HG02763 (cell line): ENCODE data around the gene EIF3B.
"Not testable (repeated sequence)": the region's sequence is repeated elsewhere in the genome, so short reads cannot be mapped to it uniquely, and the experiment has no call there.

Experiments
- ATAC-seq: cut with Tn5 transposase; IDR thresholded peaks from one replicate; pipeline ENCODE4 v1.9.1; 2021; ENCODE audit warnings: mild to moderate bottlenecking, moderate library complexity; ENCODE audit not compliant: unreplicated experiment

The EIF3B gene

DNA sequence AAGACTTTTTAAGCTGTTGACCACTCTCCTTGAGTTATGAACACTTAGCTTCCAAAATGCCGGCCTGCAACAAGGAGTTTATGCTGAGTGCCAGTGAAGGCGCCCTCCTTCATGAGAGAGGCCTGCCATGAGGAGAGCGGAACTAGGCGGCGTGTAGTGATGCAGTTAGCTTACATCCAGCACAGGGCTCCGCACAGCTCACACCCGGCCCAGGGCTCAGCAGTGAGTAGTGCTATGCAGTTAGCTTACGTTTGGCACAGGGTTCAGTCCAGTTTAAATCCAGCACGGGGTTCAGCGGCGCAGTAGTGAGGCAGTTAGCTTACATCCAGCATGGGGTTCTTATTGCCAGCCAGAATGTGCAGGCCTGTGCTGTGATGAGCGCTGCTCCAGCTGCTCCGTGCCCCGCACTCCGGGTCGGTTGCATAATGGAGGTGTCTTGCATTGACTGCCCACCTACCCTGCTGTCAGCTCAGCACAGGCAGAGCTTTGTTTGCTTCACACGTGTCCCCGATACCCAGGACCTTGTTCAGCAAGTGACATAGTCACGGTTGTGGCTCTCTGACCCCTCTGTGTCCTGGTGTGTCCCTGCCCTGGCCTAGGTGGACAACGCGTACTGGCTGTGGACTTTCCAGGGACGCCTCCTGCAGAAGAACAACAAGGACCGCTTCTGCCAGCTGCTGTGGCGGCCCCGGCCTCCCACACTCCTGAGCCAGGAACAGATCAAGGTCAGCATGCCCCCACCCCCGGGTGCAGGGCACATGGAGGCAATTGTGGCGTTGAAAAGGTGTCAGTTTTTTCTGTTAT is 21.9 kb downstream of the EIF3B start:
- no peak for ATAC-seq

DNA sequence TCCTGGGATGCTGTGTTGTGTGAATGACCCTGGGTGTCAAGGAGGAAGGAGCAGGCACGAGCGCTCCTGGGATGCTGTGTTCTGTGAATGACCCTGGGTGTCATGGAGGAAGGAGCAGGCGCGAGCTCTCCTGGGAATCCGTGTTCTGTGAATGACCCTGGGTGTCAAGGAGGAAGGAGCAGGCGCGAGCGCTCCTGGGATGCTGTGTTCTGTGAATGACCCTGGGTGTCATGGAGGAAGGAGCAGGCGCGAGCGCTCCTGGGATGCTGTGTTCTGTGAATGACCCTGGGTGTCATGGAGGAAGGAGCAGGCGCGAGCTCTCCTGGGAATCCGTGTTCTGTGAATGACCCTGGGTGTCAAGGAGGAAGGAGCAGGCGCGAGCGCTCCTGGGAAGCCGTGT is 22.9 kb downstream of the EIF3B start:
- not testable (repeated sequence) for ATAC-seq

DNA sequence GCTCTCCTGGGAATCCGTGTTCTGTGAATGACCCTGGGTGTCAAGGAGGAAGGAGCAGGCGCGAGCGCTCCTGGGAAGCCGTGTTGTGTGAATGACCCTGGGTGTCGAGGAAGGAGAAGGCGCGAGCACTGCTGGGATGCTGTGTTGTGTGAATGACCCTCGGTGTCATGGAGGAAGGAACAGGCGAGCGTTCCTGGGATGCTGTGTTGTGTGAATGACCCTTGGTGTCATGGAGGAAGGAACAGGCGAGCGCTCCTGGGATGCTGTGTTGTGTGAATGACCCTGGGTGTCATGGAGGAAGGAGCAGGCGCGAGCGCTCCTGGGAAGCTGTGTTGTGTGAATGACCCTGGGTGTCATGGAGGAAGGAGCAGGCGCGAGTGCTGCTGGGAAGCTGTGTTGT is 23.5 kb downstream of the EIF3B start:
- ATAC-seq = not testable (repeated sequence)

DNA sequence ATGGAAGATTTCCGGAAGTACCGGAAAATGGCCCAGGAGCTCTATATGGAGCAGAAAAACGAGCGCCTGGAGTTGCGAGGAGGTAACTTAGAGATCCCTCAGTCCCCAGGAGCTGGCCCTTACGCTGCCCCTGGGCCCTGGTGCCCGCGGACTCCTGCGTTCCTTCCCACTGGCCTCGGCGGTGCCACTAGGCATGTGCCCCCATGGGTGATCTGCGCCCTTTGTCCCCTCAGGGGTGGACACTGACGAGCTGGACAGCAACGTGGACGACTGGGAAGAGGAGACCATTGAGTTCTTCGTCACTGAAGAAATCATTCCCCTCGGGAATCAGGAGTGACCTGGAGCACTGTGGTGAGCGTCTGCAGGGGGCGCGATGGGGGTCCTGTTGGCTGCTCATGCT is 24.5 kb downstream of the EIF3B start:
- no peak for ATAC-seq

DNA sequence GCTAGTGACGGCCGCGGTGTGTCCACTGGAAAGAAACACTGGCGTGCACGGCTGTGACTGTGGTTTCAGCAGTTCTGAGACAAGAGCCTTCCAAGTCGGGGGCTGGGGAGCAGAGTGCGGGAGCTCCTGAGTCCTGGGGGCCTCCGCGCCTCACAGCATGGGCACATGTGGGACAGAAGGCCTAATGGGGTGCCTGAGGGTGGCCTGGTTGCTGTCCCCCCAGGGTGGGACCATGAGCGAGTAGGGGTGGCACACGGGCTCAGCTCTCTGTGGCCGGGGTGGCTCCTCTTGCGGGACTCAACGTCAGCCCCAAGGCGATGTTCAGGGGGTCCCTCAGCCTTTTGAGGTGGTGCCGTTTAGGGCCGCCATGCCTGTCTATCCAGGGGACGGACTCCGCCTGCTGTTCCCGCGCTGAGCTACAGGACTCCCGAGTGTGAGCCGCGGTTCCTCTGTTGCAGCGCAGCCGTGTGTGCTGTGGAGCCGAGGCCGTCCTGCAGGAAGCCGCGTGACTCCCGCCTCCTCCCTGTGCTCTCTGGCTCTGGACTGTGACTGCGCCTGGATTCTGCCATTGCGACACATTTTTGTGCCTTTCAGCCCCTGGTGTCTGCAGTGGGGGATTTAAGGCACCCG is 25.3 kb downstream of the EIF3B start:
- no peak for ATAC-seq

DNA sequence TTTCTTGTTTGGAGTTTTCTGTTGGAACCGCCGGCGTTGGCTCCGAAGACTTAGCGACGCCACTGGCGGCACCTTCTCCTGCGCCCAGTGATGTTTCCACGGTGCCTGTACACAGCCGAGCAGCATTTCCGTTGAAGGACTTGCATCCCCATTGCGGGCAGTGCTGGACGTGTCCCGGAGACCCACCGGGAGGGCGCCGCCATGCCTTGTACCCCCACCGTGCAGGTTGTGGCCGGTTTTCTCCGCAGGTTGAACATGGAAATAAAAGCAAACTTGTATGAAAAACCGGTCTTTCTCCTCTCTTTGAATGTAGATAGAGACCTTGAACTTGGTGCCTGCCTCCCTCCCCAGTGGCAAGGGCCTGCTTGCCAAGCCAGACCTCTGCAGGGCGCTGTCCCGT is 25.8 kb downstream of the EIF3B start:
- no peak for ATAC-seq

DNA sequence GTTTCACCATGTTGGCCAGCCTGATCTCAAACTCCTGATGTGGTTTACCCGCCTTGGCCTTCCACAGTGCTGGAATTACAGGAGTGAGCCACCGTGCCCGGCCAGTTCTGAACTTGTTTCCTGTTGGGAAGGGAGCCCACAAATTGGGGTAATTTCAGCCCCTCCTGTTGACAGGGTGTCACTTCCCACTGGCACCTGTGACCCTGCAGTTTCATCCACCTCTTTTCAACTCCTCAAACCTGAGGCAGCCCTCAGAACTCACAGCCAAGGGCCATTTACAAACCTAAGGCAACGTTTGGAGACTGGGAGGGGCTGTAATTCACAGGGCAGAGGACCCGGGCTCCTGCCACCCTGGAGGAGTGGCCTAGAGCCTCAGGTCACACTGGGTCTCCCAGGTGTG is 26.6 kb downstream of the EIF3B start:
- ATAC-seq = no peak

DNA sequence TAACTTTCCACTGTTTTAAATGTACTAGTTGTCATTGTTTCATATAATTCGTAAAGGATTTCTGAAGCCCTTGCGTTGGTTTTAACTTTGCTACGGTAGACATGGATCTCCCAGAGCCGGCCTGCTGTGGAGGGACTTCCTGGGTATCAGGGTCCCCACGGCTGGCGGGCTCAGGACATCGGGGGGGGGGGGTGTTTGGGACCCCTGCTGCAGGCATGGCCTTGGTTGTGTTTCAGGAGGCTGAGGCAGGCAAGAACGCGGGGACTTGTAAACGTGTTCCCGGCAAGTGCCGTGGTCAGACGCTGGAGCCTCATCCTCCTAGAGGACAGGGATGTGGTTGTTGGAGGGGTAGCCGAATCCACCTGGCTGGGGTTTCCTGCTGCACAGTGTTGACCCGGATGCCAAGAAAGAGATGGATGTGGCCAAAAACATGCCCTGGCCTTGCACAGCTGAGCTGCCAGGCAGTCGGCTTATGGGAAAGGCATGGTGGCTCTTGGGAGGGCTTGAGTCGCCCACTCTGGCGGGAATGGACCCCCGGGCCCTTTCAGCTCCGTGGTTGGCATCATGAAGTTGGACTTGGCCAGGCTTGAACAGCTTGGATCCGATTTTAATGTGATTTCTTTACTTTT is 27.4 kb downstream of the EIF3B start:
- ATAC-seq = no peak

DNA sequence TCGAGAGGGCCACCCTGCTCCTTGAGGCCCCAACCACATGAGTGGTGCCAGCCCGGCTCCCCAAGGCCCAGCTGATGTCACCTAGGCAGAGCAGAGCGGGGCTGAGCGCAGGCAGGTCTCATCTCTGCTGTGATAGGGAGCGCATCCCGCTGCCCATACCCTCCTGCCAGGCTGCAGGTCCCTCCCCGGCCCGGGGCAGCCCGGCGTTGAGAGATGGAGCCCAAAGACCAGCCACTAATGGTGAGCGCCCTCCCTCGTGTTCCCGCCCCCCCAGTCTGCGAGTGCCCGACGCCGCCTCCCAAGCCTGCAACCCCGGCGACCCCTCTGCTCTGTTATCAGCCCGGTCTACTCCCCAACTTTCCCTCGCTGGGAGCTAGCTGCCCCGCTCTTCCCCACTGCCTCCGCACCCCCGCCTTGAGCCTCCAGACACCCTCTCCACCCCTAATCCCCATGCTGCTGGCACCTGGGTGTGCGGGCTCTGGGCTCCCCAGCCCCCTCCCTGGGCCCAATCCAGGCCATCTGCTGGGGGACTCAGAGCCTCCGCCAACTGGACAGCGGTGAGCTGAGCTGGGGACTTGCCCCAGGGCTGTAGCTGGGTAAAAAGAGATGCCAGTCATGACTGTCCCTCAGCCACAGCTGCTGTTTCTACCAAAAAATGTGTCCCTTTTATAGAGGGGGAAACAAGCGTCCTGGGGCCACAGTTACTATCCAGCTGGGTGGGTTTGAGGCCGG is 29.1 kb downstream of the EIF3B start:
- no peak for ATAC-seq

DNA sequence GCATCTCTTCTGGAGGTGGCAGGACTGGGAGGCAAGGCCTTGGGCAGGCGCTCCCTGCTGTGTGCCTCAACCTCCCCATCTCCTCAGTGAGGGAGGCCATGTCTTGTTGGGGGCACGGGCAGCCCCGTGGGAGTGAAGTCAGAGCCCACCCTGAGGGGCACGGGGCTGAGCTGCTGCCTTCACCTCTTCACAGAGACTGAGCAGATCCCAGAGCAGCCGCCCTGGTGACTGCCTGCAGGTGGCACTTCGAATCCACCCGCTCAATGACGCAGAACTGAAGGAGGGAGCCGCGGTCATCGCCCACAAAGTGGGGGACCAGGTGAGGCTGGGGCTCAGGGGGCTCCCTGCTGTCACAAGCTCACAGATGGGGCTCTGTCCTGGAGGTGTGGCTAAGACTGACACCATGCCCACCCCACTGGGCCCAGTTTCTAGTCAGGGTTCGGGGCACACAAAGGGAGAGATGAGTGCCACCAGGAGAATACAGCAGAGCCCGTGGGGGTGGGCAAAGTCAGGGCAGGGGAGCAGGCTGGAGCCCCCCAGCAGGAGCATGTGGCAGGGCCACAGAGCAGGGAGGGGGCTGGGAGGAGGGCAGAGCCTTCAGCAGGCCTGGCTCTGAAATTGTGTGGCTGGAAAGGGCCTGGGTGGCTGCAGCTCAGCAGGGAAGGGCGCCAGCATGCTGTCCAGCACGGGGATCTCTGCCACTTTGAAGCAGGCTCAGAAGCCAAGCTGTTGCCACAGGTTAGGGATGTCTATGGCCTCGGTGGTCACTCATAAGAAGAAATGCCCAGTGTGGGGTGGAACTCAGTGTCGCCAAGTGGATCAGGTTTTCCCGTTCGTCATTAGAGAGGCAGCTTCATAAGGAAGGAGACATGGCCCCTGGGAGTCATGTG is 30.0 kb downstream of the EIF3B start:
- ATAC-seq = no peak

DNA sequence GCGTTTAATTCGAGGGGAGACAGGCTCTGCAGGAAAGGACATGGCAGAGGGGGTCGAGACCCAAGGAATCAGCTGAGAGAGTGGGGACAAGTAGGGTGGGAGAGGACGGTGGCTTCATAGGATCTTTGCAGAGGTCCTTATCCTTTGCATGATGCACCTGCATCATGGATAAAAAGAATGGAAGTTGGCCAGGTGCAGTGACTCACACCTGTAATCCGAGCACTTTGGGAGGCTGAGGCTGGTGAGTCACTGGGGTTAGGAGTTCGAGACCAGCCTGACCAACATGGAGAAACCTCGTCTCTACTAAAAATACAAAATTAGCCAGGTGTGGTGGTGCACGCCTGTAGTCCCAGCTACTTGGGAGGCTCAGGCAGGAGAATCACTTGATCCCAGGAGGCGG is 31.5 kb downstream of the EIF3B start:
- ATAC-seq = not testable (repeated sequence)

DNA sequence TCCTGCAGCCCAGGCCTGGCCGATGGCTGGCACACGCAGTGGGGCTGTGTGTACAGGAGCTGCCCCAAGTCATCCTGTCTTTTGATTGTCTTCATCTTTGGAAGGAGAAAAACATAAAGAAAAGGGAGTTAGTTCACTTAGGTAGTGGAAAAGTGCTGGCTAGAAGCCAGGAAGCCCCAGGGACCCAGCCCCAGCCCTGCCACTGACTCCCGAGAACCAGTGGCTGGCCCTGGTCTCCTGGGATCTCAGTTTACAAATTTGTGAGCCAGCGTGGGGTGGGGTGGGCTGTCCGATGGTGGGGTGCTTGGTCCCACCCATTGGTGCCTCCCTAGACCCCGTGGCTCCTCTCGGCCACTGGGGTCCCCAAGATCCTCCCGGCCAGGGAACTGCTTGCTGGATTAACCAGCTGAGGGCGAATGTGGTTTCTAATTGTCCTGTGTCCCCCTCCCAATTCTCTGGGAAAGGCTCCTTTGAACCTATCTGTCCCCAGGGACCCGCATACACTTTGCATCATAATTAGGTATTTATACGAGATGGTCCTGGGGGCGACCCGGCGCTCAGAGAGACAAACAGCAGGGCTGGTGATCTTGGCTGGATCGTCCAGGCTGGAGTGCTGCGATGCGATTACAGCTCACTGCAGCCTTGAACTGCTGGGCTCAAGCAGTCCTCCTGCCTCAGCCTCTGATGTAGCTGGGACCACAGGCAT is 32.5 kb downstream of the EIF3B start:
- no peak for ATAC-seq

DNA sequence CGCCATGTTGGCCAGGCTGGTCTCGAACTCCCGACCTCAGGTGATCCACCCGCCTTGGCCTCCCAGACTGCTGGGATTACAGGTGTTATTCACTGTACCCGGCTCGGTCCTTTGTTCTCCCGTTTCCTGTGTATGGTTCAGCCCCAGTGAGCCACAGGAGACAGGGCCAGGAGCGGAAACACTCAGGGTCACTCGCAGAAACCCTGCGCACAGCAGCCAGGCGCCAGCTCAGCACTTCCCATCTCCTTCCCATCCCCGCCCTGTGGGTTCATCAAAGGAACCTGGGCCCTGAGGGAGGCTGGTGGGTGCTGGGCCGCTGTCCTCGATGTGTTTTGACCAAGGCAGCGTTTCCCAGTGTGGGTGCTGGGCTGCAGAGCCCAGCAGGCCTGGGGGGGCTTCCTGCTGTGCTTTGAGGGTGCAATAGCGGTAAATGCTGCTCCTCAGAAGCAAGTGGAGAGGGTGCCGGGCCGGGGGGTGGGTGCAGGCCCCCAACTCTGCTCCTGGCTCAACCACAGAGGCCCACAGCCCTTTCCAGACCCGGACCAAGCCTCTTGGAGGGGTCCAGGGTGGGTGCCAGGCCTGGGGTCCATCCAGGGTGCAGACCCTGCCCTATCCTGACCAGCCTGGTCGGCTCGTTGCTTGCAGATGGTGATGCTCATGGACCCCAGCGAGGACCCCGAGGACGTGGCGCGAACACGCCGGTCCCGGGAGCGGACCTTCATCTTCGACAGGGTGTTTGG is 33.4 kb downstream of the EIF3B start:
- no peak for ATAC-seq

DNA sequence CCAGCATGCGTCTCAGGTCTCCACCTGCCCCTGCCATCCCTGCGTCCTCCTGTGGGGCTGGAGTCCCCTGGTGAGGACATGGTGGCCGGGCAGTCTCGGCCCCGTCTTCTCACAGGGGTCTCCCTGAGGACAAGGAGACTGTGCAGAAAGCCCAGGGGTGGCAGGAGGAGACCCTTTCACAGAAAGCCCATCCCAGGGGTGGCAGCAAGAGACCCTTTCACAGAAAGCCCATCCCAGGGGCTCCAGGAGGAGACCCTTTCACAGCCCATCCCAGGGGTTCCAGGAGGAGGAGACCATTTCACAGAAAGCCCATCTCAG is 34.0 kb downstream of the EIF3B start:
- no peak for ATAC-seq

DNA sequence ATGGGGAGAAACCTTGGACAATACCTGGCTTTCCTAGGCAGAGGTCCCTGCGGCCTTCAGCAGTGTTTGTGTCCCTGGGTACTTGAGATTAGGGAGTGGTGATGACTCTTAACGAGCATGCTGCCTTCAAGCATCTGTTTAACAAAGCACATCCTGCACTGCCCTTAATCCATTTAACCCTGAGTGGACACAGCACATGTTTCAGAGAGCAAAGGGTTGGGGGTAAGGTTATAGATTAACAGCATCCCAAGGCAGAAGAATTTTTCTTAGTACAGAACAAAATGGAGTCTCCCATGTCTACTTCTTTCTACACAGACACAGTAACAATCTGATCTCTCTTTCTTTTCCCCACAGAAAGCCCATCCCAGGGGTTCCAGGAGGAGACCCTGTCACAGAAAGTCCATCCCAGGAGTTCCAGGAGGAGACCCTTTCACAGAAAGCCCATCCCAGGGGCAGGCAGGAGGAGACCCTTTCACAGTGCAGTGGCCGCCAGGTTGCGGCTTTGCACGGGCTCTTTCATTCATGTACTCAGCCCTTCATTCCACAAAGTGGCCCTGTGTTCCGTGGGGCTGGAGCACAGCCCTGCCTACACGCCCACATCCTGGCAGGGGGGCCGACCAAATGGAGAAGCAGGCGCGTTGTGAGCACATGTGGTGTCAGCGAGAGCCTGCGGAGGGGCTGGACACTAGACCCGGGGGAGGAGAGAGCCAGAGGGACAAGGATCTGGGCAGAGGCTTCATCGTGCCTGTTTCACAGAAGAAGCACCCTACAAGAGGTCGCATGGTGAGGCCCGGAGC is 35.6 kb downstream of the EIF3B start:
- ATAC-seq = not testable (repeated sequence)

DNA sequence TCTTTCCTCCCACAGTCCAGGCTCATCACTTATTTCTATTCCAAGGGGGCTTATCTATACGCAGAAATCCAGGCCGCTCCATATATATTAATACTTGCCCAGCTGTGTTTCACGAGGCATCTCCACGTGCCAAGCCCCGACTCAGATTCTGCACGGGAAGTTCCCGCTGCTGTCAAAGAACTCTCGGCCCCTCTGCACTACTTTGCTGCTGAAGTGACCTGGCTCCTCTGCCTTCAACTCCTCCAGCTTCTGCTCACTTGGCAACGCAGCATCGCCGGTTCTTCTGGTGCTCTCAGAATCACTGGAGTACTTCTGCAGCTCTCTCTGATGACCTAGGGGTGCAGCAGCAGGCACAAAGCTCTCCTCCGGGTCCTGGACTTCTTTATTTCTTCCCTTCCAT is 39.1 kb downstream of the EIF3B start:
- no peak for ATAC-seq

DNA sequence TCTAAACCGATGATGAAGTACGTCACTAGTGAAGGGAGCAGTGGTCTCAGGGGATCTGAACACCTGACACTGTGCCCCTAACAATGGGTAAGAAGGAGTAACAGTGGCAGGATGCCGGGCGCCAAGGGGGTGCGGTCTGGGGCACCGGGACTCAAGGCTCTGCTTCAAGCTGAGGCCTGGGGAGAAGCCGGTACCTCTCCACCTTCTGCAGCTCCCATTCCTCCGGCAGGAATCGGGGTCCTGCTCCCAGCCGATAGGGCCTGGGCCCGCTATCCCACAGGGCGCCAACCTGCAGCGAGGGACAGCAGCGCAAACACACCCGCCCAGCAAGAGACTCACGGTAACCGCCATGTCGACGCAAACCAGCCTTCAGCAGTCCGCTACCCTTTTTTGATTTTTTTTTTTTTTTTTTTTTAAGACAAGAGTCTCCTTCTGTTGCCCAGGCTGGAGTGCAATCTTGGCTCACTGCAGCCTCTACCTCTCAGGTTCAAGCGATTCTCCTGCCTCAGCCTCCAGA is 40.0 kb downstream of the EIF3B start:
- ATAC-seq = no peak

DNA sequence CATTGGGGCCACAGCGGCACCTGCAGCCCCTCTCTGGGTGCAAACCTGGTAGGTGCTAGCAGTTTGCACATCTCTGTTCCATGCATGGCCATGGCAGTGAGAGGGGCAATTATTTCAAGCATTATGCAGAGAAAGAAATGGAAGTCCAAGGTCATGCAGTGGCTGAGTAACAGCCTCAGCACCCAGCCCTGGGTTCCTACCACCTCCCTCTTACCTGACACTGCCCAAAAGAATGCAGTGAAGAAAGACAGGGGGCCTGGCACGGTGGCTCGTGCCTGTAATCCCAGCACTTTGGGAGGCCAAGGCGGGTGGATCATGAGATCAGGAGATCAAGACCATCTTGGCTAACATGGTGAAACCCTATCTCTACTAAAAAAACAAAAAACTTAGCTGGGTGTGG is 43.9 kb downstream of the EIF3B start:
- ATAC-seq = no peak
